Right cardiac atrium (tissue), 5 donors: ENCODE measurements around the gene CARNS1. TPM values are rescaled to one million over a fixed set of nuclear protein-coding genes. Genes with fewer than 3 reads are reported as not detected.

ENCODE experiments used
- ATAC-seq, 2 donors: fragments of 200-7000 bp; cut with Tn5 transposase; one replicate each; pipeline versions ENCODE4 v1.8.0 to v1.9.1; 2020; ENCODE audit warnings: moderate library complexity in 2 of 2, mild to moderate bottlenecking in 1 of 2
- DNase-seq, 3 donors: peaks; one replicate each; pipeline ENCODE4 v3.0.0-alpha.2; 2020
- H3K27ac ChIP-seq: one replicate; pipeline ENCODE4 v1.5.1; 2013; ENCODE audit warnings: mild to moderate bottlenecking, low read length, control low read depth, moderate library complexity
- H3K27me3 ChIP-seq: one replicate; pipeline ENCODE4 v1.6.1; 2013; ENCODE audit not compliant: control insufficient read depth, insufficient read depth
- H3K4me1 ChIP-seq: one replicate; pipeline ENCODE4 v1.6.1; 2013; ENCODE audit warnings: low read length; ENCODE audit not compliant: control insufficient read depth, insufficient read depth
- H3K4me3 ChIP-seq: one replicate; pipeline ENCODE4 v1.5.1; 2013; ENCODE audit warnings: low read length, control low read depth
- H3K9me3 ChIP-seq: one replicate; pipeline ENCODE4 v1.6.1; 2013; ENCODE audit warnings: low read length; ENCODE audit not compliant: control insufficient read depth
- WGBS: extraction: QIAGEN DNeasy Blood & Tissue Kit; methylation state at CpG from one replicate; pipeline ENCODE4 v1.1.7; 2013; 5-methylcytosine and 5-hydroxymethylcytosine counted together
- intact Hi-C, 4 donors: fragments of 100-400 bp; cut with DNase I; formaldehyde crosslinking; loops; one replicate each; pipeline versions ENCODE4 v1.11.0 to v1.14.0; 2022 to 2023
- polyA plus RNA-seq: library from polyadenylated mRNA; stranded (reverse); fragments of 200-250 nt; gene quantifications from one replicate; pipeline ENCODE4 v1.2.3, GENCODE V29; 2013
- total RNA-seq, 4 donors: library from RNA; stranded (reverse); fragmentation: NEBNext Ultra II Directional; extraction: Animal tissue kit (Norgen Biotek cat#: 25700); gene quantifications; one replicate each; pipeline ENCODE4 v1.2.1, GENCODE V29; 2021
- donor health status: healthy with polysubstance abuse.
- donor health status: DM: no; HTN: yes; CAD: no.
- donor health status: DM: no; HTN: no; CAD: no.
- donor health status: DM: no; HTN: yes; CAD: no; lungs with severe emphysema.
- donor health status: DM: yes; HTN: yes; CAD: no.

The CARNS1 gene
- total and polyA plus RNA-seq, 5 donors = 5.1 to 23.6 (median 6.1) TPM

- 13% methylated on average over 15 of the region's 15 CpGs for WGBS
Observed at GRCh38 chr11:67390947-67391303, 24.6 kb upstream of the CARNS1 start.

GRCh38 chr11:67391304-67392182 lies 23.9 kb upstream of the CARNS1 start, which contains the start of gene RAD9A:
RAD9A (plus strand) TSS chr11:67391986; CDS start chr11:67392045, 59 bp downstream.
- Histone ChIP-seq H3K4me1 (peaks cover 2% of the 10 kb centered on the region), H3K27ac (peak within 1 kb of the TSS; percentile 44), H3K4me3 (peak within 1 kb of the TSS; percentile 73), H3K27me3 (no peaks in the 10 kb centered on the region), H3K9me3 (no peaks in the 10 kb centered on the region)
- peak; percentile 96 to 99 (median 98) for DNase-seq
- intact Hi-C loops = loop anchor here in 3 of 4 donors (5.0 to 10.0 kb wide), 3 partner anchors 39 to 116 kb away; partner anchors contain the start of genes CDK2AP2 (in 2 of the 3), PITPNM1 (in 2 of the 3) and POLD4 (in 1 of the 3)
- ATAC-seq = peak; percentile 88 to 90
- under 1% methylated on average over 75 of the region's 75 CpGs for WGBS

More at GRCh38 chr11:67390947-67391303, 24.6 kb upstream of the CARNS1 start:
- intact Hi-C loops = loop anchor here in 3 of 4 donors (5.0 to 10.0 kb wide), 3 partner anchors 39 to 116 kb away; partner anchors contain the start of genes CDK2AP2 (in 2 of the 3), PITPNM1 (in 2 of the 3) and POLD4 (in 1 of the 3)
- H3K4me3 ChIP-seq = peak overlapping the region; percentile 73
- peaks cover 2% of the 10 kb centered on the region for H3K4me1 ChIP-seq
- H3K27ac ChIP-seq = peak overlapping the region; percentile 44
- ATAC-seq = no peak
- H3K9me3 ChIP-seq = no peaks in the 10 kb centered on the region
- no peak for DNase-seq
- H3K27me3 ChIP-seq = no peaks in the 10 kb centered on the region

GRCh38 chr11:67392183-67392715 lies 23.2 kb upstream of the CARNS1 start:
- no peaks in the 10 kb centered on the region for H3K27me3 ChIP-seq
- ATAC-seq (peak; percentile 1), DNase-seq (no peak)
- intact Hi-C loops = loop anchor here in 3 of 4 donors (5.0 to 10.0 kb wide), 3 partner anchors 40 to 115 kb away; partner anchors contain the start of genes CDK2AP2 (in 2 of the 3), PITPNM1 (in 2 of the 3) and POLD4 (in 1 of the 3)
- H3K27ac ChIP-seq = peak overlapping the region; percentile 32
- 8% methylated on average over 31 of the region's 31 CpGs for WGBS
- H3K9me3 ChIP-seq = no peaks in the 10 kb centered on the region
- H3K4me3 ChIP-seq = peak overlapping the region; percentile 73
- H3K4me1 ChIP-seq = peaks cover 2% of the 10 kb centered on the region

- WGBS = 92% methylated on average over 18 of the region's 18 CpGs
- intact Hi-C loops = loop anchor here in 3 of 4 donors (5.0 to 10.0 kb wide), 3 partner anchors 41 to 114 kb away; partner anchors contain the start of genes CDK2AP2 (in 2 of the 3), PITPNM1 (in 2 of the 3) and POLD4 (in 1 of the 3)
- Histone ChIP-seq H3K27me3 (no peaks in the 10 kb centered on the region), H3K4me3 (no peak overlapping the region), H3K4me1 (peaks cover 2% of the 10 kb centered on the region), H3K27ac (no peak overlapping the region), H3K9me3 (no peaks in the 10 kb centered on the region)
- DNase-seq (peak in 1 of 3 donors; percentile 47), ATAC-seq (no peak)
Observed at GRCh38 chr11:67393437-67393836, 22.0 kb upstream of the CARNS1 start.

GRCh38 chr11:67393990-67394389 lies 21.5 kb upstream of the CARNS1 start:
- no peak for ATAC-seq
- Histone ChIP-seq H3K27me3 (no peaks in the 10 kb centered on the region), H3K4me1 (peaks cover 2% of the 10 kb centered on the region), H3K27ac (no peak overlapping the region), H3K4me3 (no peak overlapping the region), H3K9me3 (no peaks in the 10 kb centered on the region)
- WGBS = 77% methylated on average over 5 of the region's 5 CpGs
- peak in 1 of 3 donors; percentile 30 for DNase-seq
- intact Hi-C loops = loop anchor here in 3 of 4 donors (5.0 to 10.0 kb wide), 3 partner anchors 42 to 113 kb away; partner anchors contain the start of genes CDK2AP2 (in 2 of the 3), PITPNM1 (in 2 of the 3) and POLD4 (in 1 of the 3)

- H3K9me3 ChIP-seq = no peaks in the 10 kb centered on the region
- no peaks in the 10 kb centered on the region for H3K27me3 ChIP-seq
- DNase-seq (peak in 1 of 3 donors; percentile 47), ATAC-seq (no peak)
- intact Hi-C loops = loop anchor here in 1 of 4 donors (10.0 kb wide), 1 partner anchor 109 kb away; the partner anchor contains the start of genes CDK2AP2 and PITPNM1
- H3K4me1 ChIP-seq = peaks cover 7% of the 10 kb centered on the region
- WGBS = 85% methylated on average over 19 of the region's 19 CpGs
- no peak overlapping the region for H3K27ac ChIP-seq
- H3K4me3 ChIP-seq = no peak overlapping the region
Observed at GRCh38 chr11:67395555-67396258, 19.8 kb upstream of the CARNS1 start.

GRCh38 chr11:67396259-67396581 lies 19.3 kb upstream of the CARNS1 start:
- intact Hi-C loops = loop anchor here in 1 of 4 donors (10.0 kb wide), 1 partner anchor 109 kb away; the partner anchor contains the start of genes CDK2AP2 and PITPNM1
- H3K4me3 ChIP-seq = no peak overlapping the region
- no peaks in the 10 kb centered on the region for H3K27me3 ChIP-seq
- peaks cover 9% of the 10 kb centered on the region for H3K4me1 ChIP-seq
- DNase-seq (peak in 1 of 3 donors; percentile 35), ATAC-seq (no peak)
- no peaks in the 10 kb centered on the region for H3K9me3 ChIP-seq
- 90% methylated on average over 7 of the region's 7 CpGs for WGBS
- H3K27ac ChIP-seq = no peak overlapping the region

GRCh38 chr11:67396587-67397389 lies 18.7 kb upstream of the CARNS1 start:
- H3K27me3 ChIP-seq = no peaks in the 10 kb centered on the region
- no peak overlapping the region for H3K4me3 ChIP-seq
- no peaks in the 10 kb centered on the region for H3K9me3 ChIP-seq
- ATAC-seq (no peak), DNase-seq (peak in 1 of 3 donors; percentile 58)
- H3K4me1 ChIP-seq = peaks cover 9% of the 10 kb centered on the region
- 51% methylated on average over 13 of the region's 13 CpGs for WGBS
- intact Hi-C loops = loop anchor here in 1 of 4 donors (10.0 kb wide), 1 partner anchor 108 kb away; the partner anchor contains the start of genes CDK2AP2 and PITPNM1
- H3K27ac ChIP-seq = no peak overlapping the region

GRCh38 chr11:67397536-67397935 lies 17.9 kb upstream of the CARNS1 start:
- Histone ChIP-seq H3K9me3 (no peaks in the 10 kb centered on the region), H3K4me3 (no peak overlapping the region), H3K4me1 (peaks cover 6% of the 10 kb centered on the region), H3K27ac (no peak overlapping the region), H3K27me3 (no peaks in the 10 kb centered on the region)
- DNase-seq (no peak), ATAC-seq (no peak)
- intact Hi-C loops = loop anchor here in 1 of 4 donors (10.0 kb wide), 1 partner anchor 107 kb away; the partner anchor contains the start of genes CDK2AP2 and PITPNM1
- whole genome bisulfite sequencing = 57% methylated on average over 6 of the region's 6 CpGs
